RCC 7860 (cell line): ENCODE results near the gene DRP2.
"Not testable (repeated sequence)": the region's sequence is repeated elsewhere in the genome, so short reads cannot be mapped to it uniquely, and the experiment has no call there.

Experiments
- DNase-seq: peaks from one replicate; pipeline ENCODE4 v3.0.0-alpha.2; 2015; ENCODE audit warnings: low spot score
- FAIRE-seq: peaks from 2 replicates; lab custom pipeline; 2012; peaks lifted over from hg19 to GRCh38; lab: Jason Lieb, UNC

DRP2 gene, protein sequence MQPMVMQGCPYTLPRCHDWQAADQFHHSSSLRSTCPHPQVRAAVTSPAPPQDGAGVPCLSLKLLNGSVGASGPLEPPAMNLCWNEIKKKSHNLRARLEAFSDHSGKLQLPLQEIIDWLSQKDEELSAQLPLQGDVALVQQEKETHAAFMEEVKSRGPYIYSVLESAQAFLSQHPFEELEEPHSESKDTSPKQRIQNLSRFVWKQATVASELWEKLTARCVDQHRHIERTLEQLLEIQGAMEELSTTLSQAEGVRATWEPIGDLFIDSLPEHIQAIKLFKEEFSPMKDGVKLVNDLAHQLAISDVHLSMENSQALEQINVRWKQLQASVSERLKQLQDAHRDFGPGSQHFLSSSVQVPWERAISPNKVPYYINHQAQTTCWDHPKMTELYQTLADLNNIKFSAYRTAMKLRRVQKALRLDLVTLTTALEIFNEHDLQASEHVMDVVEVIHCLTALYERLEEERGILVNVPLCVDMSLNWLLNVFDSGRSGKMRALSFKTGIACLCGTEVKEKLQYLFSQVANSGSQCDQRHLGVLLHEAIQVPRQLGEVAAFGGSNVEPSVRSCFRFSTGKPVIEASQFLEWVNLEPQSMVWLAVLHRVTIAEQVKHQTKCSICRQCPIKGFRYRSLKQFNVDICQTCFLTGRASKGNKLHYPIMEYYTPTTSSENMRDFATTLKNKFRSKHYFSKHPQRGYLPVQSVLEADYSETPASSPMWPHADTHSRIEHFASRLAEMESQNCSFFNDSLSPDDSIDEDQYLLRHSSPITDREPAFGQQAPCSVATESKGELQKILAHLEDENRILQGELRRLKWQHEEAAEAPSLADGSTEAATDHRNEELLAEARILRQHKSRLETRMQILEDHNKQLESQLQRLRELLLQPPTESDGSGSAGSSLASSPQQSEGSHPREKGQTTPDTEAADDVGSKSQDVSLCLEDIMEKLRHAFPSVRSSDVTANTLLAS

DNA sequence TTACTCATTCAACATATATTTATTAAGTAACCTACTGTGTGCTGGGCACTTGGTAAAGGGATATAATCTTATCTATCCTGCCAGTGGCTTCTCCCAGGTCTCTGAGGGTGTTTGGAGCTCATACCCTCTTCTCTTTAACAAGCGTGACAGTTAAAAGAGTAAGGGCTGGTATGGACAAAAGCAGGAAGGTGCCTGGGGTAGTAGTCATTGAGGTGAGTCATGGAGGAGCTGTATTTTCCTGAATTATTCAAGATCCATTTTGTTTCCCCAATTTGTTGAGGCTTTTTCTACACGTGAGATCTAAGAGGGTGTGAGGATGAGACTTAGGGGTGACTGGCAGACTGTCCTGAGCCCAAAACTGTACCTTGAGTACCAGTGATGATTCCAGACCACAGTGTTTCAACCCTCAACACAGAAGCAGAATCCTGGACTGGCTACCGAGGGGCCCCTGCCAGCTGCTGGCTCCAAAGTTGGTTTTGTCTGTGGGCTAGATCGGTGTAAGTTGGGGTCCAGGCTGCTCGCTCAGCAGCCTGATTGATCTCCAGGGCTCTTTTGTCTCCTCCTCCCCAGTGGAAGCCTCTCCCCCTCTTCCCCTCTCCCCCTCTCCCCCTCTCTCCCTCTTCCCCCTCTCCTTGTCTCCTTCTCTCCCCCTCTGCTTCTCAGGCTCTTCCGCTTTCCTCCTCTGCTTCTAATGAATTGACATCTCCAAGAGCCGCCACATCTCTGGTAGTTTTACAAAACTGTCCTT is at the start of gene DRP2:
Gene DRP2, plus strand, starts transcription at position 671 of the 748 bp plus-strand sequence. CDS start 11,862 bp downstream, outside the sequence.
- no peak for FAIRE-seq
- DNase-seq, result no peak

DNA sequence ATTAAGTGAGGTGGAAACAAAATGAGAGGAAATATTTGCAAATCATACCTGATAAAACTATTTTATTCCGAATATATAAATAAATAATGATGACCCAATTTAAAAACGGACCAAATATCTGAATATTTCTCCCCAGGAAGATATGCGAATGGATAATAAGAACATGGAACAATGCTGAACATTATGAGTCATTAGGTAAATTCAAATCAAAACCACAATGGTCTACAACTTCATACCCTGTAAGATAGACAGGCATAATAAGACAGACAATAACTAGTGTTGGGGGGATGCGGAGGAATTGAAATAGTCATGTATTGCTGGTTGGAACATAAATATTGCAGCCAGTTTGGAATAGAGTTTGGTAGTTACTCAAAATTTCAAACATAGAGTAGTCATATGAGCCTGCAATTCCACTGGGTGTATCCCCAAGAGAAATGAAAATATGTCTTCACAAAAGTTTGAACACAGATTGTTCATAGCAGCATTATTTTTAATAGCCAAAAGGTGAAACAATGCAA is 47.6 kb upstream of the DRP2 start:
- no peak for FAIRE-seq
- no peak for DNase-seq

DNA sequence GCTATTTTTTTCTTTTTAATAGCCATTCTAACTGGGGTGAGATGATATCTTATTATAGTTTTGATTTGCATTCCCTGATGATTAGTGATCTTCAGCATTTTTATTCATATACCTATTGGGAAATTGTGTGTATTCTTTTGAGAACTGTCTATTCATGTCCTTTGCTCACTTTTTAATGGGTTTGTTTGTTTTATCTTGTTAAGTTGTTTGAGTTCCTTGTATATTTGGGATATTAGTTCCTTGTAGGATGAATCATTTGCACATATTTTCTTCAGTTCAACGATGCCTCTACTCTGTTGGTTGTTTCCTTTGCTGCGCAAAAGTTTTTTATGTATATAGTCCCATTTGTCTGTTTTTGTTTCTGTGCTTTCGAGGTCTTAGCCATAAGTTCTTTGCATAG is 43.1 kb upstream of the DRP2 start:
- DNase-seq (no peak), FAIRE-seq (no peak)

DNA sequence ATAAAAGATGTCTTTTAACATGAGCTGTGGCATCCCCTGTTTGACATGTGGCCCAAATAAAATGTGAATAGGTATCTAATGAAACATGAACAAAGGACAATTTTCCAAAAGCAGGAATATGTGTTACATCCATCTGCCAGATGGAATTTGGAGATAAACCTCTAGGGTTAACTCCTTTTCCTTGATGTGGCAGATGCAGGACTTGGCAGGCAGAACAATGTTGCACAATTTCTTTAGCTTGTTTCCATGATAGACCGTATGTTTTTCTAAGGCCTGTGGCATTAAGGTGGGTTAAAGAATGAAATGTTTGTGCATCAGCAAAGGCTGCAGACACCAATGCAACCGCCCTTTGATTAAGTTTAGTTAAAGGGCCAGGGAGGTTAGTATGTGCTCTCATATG is 34.7 kb upstream of the DRP2 start:
- FAIRE-seq, DNase-seq: not testable (repeated sequence)

DNA sequence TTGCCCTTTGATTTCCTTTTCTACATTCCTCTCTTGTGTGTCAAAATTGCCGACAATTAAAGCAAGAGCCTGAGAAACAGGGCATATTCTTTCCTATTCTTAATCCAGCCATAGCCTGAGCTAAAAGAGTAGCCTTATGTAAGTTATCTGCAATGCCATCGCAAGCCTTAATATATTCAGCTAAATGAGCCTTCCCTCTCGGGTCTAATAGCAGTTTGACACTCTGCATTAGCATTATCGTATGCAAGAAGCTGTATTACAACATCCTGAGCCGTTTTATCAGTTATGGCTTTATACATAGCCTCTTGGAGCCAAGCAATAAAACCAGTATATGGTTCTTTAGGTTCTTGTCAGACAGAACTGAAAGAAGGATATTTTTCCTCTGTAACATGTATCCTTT is 31.6 kb upstream of the DRP2 start:
- not testable (repeated sequence) for FAIRE-seq, DNase-seq

DNA sequence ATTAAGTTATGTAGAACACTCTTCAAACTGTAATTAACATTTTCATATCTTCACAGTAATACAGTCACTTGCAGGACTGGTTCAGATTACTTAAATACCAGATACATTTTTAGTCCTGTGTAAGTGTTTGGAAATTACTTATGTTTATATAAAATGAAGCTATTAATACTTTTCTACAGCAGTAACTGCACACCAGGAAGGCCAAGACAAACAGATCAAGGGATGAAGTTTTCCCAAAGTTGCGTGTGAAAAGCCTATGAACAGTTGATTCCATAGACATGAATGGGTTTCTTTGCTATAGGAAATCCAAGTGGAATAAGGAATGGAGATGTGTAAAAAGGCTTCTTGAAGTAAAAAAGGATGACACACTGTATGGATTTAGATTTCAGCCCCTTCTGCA is 28.9 kb upstream of the DRP2 start:
- DNase-seq (no peak), FAIRE-seq (no peak)

DNA sequence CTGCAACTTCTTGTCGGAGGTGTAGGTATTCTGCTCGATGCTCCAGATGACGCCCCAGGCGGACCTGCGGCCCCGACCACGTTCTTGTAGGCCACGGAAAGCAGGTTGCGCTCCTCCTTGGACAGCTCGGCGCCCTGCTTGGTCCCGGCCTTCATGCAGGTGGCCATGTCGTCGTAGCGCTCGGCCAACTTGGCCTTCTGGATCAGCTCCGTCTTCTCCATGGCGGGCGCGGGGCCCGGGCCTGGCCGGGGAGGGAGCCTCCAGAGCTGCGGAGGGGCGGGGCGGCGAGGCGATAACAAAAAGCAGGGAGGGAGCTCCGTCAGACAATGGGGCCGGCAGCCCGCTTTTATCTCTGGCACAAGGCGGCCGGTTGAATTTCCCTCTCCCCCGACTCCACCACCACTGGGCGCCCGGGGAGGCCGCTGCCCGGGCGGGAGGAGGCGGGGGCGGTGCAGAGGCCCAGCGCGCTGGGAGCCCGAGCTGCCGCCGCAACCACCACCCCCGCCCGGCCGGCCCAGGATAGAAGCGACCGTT is 28.3 kb upstream of the DRP2 start:
- DNase-seq (no peak), FAIRE-seq (no peak)

DNA sequence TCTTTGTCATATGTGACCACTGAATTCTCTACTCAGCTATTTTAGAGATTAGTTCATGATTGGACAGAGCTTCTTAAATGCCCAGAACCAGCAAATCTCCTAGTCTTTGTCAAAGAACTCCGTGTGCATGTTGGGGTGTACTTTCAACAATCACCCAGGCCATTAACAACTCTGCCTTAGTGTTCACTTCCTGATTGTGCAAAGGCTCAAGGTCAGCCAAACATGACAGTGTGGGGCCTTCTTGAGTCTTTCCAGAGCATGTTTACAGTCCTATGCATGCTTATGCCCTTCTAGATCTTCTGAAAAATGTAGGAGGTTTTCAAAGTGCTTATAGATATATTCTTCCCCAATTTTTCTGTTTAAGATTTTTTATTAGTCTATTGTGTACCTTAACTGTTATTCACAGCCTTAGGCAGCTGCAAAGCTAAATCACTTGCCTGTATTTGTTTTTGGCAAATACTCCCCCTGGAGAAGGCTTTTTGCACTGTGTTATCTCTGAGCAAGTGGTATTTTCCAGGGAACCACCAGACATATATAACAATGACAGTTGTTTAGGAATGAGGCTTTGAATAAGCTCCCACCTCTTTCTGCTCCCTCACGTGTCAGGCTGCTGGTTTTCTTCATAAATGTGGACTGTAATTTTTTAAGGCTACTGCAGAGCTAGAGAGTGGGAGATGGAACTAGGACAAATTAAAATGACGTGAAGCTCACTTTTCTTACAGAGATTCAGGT is 24.0 kb upstream of the DRP2 start:
- no peak for FAIRE-seq
- no peak for DNase-seq

DNA sequence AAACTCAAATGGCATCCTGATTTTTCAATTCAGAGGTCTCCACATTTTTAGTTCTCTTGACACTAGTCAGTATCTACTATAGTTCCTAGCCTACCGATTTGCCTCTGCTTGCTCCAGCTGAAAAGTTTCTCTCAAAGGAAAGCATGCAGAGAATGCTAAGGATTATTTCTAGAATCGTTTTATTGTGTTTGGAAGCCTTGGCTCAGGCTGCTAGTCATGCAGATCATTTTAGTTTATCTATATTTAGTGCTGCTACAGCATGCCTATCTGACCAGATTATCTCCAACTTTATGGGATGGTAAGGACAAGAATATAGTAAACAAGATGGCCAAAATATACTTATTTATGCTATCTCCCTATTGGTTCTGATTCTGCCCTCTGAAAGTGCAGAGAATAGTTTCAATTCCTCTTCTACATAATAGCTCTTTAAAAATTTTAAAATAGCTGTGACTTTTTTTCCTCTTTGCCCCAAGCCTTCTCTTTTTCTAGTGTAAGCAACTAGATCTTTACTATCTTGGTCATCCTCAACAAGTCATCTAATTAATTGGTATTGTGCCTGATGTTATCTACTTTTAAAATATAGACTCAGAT is 15.7 kb upstream of the DRP2 start:
- FAIRE-seq (no peak), DNase-seq (no peak)

DNA sequence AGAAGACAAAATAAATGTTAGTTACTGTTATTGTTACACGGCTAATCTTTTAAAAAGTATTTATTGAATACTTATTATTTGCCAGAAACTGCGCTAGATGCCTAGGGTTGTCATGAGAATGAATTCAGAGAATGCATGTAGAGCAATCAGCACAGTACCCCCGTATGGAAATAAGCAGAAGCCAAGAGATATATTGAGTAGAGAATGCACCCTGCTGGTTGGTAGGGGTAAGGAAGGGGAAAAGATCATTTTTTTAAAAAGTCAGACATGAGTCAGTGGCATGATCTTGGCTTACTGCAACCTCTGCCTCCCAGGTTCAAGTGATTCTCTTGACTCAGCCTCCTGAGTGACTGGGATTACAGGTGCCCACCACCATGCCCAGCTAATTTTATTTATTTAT is 13.1 kb upstream of the DRP2 start:
- FAIRE-seq, result no peak
- no peak for DNase-seq

DNA sequence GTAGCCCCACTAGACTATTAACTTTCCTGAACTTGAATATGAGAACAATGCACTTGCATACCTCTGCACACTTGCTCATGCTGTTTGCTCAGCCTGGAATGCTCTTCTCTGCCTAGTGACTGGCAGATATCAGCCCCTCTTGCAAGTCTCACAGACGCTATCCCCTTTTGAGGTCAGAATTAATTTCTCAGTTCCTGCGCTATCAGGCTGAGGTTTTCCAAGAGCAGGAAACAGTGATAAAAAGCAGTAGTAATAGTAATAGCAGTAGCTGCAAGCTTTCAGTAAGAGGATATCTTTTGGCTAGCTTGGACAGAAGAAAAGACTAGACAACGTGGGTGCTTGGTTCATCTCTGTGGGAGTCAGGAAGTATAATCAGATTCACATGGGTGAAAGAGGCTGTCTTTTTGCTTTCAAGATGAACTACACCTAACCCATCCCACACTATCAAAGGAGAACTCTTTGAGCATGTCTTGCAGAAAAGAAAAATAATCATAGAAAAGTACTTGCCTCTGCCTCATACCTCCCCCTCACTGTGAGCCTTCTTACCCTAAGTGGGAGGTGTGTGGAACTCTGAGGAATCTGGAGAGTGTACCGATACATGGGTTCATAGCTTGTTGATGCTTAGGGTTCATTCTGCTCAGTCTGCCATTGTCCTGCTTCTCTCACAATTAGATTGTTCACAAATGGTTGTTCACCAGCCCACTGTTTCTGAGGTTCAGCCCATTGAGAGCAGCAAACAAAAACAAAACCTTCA is 11.3 kb upstream of the DRP2 start:
- FAIRE-seq, result no peak
- DNase-seq, result no peak

DNA sequence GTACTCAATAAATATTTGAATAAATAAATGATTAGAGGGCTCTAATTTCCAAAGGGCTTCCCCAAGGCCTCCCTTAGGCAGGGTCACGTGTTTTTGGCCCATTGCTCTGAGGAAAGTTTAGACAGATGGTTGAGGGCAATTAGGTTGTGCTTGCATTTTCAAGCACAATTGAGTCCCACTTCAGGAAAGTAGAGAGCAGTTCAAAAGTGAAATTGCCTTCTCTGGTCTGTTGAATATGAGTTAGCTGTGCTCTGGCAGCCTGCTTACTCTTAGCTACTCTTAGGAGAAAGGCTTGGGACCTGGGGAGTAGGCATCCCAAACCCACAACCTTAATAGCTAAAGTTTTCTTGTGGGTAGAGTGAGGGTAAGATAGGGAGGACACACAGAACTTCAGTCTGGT is 9.0 kb upstream of the DRP2 start:
- FAIRE-seq (no peak), DNase-seq (no peak)

DNA sequence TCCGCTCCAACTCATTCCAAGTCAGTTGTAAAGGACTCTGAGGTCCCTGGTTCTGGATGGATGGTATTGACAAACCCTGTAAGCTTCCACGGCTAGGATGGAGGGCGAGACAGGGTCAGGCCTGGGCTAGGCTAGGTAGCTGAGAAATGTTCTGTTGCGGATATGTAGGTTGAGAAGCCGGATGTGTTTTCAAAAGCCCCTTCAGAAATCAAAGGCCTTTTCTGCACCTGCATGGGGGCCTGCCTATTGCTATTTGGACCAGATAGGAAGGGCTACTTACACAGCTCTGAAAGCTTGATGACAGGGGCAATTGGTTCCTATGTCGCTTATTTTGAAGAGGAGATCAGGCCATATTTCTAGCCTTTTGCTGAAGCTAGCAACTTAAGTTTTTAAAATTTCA is 1.9 kb upstream of the DRP2 start:
- DNase-seq, result no peak
- no peak for FAIRE-seq

DNA sequence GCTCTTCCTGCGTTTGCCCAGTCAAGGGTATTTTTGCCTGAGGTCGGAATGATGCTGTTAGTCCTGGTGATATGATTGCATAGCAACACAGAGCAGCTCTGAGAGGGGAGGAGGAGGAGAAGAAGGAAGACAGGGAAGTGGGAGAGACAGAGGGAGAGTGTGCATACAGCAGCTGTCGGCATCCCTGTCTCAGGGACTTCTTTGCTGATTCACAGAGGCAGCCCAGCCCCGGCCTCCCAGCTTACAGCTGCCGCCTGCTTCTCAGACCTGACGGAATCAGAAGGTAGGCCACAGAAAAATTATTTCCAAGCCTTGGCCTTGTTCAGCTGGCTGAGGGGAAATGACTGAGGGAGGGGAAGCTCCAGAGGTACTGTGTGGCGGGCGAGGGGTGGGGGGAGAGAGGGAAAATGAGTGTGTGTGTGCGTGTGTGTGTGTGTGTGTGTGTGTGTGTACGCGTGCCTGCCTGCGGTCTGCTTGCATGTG is 319 bp downstream of the DRP2 start:
- no peak for DNase-seq
- FAIRE-seq, result no peak

DNA sequence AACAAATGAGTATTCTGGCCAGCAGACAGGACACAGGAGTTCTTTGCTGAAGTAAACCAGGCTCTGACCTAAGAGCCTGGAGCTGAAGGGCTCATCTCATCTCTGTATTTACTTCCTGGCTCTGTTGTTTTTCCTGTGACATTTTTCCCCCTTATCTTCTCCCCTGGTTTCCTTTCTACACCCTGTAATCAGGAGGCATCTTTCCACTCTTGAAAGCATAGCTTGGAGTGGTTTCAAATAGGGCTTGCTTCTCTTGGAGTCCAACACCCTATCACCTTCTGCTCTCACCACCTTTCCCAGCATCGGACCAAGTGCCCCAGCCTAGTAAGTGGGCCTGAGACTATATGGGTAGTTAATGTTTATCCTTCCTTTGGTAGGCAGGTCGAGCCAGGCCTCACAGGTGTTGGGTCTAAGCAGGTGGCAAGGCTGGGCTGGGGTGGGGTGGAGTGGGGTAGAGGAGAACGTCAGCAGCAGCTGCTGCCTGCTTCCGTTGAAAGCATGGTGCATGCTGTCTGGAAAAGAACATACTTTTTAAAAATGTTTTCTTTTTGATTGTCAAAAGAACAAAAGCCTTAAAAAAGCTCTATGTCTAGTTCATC is 1.2 kb downstream of the DRP2 start:
- DNase-seq (no peak), FAIRE-seq (no peak)

DNA sequence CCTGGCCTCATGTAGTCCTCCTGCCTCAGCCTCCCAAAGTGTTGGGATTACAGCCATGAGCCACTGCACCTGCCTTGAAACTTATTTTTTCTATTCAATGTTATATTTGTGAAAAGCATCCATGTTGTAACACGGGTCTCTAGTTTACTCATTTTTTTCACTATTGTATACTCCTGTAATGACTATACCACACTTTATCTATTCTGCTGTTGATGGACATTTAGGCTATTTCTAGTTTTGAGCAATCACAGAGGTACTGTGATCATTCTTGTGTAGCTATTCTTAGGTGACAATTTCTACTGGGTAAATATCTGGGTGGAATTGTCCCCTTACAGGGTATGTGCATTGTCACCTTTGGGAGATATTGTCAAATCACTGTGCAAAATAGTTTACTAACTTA is 3.6 kb downstream of the DRP2 start:
- DNase-seq (no peak), FAIRE-seq (no peak)

DNA sequence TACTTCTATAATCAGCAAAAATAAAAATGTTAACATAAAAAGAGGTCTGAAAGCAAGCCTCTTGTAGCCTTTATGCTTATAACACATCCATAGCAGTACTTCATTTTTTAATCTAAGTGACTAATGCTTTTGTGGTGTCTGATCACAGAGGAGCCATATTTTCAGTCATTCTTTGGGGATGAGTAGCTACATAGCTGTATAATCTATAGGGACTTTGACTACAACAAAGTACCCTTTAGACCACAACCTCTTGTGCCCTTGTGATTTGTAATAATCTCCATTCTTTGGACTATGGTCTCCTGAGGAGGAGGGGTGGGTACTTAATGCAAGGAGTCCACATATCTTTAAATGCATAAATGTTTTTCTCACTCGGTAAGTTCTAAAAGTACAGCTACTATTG is 9.6 kb downstream of the DRP2 start:
- peak; percentile 80 for FAIRE-seq

DNA sequence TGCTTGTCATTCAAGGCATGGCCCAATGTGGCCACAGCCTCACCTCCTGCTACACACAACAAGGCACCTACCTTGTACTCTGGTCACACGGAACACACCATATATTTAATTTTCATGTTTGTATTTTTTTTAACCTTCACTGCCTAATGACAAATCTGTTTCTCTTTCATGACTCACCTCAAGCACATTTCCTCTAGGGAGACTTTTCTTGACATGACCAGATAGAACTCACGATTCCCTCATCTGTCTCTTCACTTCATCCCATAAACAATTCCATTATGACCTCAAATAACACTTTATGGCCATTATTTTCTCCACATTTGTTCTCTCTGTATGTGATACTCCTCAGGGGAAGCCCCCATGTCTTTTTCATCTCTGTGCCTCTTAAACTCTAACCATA is 11.1 kb downstream of the DRP2 start:
- no peak for DNase-seq
- no peak for FAIRE-seq

More for the DNA sequence above, 9.6 kb downstream of the DRP2 start:
- DNase-seq, result peak; percentile 45
